Gastroesophageal sphincter (tissue), 3 donors: ENCODE results near the gene GZMB.

Experiments used
- EP300 ChIP-seq: sonication (generic); formaldehyde crosslinking; IDR thresholded peaks from one replicate; pipeline ENCODE4 v1.6.1; 2017; ENCODE audit warnings: antibody characterized with exemption, mild to moderate bottlenecking
- POLR2AphosphoS5 ChIP-seq: sonication (generic); formaldehyde crosslinking; IDR thresholded peaks from one replicate; pipeline ENCODE4 v1.6.1; 2017; ENCODE audit warnings: antibody characterized with exemption
- TF ChIP-seq, protein P1 (sequence below), 4 experiments: fragments of 200-600 bp in 2 of 4; fragments of 450-650 bp in 2 of 4; sonication (generic) in 1 of 4; IDR thresholded peaks; one replicate each; pipeline ENCODE4 v1.5.1; 2017 to 2019; ENCODE audit warnings: antibody characterized with exemption in 4 of 4, mild to moderate bottlenecking in 2 of 4, moderate library complexity in 2 of 4

DNA sequence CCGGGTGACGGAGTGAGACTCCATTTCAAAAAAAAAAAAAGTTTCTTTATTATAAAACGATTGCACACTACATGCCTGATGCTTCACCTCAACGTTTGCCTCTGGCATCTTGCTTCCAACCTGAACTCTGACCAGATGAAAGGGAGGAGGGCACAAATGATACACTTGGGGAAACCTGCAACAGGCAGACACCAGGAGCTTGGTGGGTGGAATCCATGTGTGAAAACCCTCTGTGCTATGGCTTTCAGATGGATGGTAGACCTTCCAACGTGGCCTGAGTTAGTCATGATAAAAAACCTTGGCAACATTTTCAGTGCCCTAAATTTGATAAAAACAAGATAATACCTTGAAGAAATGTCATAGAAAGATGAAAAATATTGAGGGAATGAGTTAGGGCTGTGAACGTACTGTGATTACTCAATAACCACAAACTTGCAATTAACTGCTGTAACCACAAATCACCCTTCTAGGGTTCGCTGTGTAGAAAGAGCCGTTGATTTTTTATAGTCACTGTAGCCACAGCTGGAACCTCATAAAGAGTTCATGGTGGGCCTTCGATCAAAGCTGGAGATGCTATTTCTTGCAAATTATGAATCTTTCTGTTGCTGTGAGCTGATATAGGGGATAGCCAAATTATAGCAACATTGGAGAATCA lies 26.1 kb upstream of the GZMB start:
- TF ChIP-seq, protein P1, sequence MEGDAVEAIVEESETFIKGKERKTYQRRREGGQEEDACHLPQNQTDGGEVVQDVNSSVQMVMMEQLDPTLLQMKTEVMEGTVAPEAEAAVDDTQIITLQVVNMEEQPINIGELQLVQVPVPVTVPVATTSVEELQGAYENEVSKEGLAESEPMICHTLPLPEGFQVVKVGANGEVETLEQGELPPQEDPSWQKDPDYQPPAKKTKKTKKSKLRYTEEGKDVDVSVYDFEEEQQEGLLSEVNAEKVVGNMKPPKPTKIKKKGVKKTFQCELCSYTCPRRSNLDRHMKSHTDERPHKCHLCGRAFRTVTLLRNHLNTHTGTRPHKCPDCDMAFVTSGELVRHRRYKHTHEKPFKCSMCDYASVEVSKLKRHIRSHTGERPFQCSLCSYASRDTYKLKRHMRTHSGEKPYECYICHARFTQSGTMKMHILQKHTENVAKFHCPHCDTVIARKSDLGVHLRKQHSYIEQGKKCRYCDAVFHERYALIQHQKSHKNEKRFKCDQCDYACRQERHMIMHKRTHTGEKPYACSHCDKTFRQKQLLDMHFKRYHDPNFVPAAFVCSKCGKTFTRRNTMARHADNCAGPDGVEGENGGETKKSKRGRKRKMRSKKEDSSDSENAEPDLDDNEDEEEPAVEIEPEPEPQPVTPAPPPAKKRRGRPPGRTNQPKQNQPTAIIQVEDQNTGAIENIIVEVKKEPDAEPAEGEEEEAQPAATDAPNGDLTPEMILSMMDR (IDR thresholded peaks at IDR 0.05), result no peak
- TF ChIP-seq POLR2AphosphoS5 (no peak), EP300 (no peak)
